Suprapubic skin (tissue), 3 donors: ENCODE results near the gene SHMT2.

Experiments
- CTCF ChIP-seq, 2 donors: fragments of 200-600 bp in 1 of 2; fragments of 450-650 bp in 1 of 2; sonication (generic) in 1 of 2; IDR thresholded peaks; one replicate each; pipeline ENCODE4 v1.5.1; 2016 to 2019; ENCODE audit warnings: antibody characterized with exemption in 2 of 2, mild to moderate bottlenecking in 1 of 2, moderate library complexity in 1 of 2
- EP300 ChIP-seq: sonication (generic); formaldehyde crosslinking; IDR thresholded peaks from one replicate; pipeline ENCODE4 v1.6.1; 2017; ENCODE audit warnings: antibody characterized with exemption
- POLR2A ChIP-seq, 2 donors: fragments of 450-650 bp; IDR thresholded peaks; one replicate each; pipeline ENCODE4 v1.6.1; 2017; ENCODE audit warnings: antibody characterized with exemption in 2 of 2, mild to moderate bottlenecking in 2 of 2, moderate library complexity in 2 of 2

GRCh38 chr12:57229046-57229633, 371 bp upstream of the SHMT2 start:
- TF ChIP-seq CTCF (IDR thresholded peaks at IDR 0.05) (no peak), POLR2A (IDR thresholded peaks at IDR 0.05) (no peak), EP300 (no peak)
